ENCODE measurements around the gene AK2.

GRCh38 chr1:32966900-32967299 is 69.8 kb downstream of the AK2 start:
- TF ChIP-seq POLR2A (IDR thresholded peaks at IDR 0.05) (no peak), CTCF (IDR thresholded peaks at IDR 0.05) (no peak)
